HepG2 (cell line): Measurements from ENCODE around the gene ZFYVE28. TPM values are rescaled to one million over a fixed set of nuclear protein-coding genes. Genes with fewer than 3 reads are reported as not detected.

ENCODE experiments used
- ATAC-seq: fragments of 200-7000 bp; cut with Tn5 transposase; 3 replicates; pipeline ENCODE4 v1.9.1; 2020; ENCODE audit warnings: mild to moderate bottlenecking, moderate library complexity
- BruUV-seq: library from RNA; stranded (reverse); fragments of 400-500 nt; replicated peaks from 2 replicates; lab custom pipeline; 2021; lab: Mats Ljungman, UMichigan
- CTCF ChIA-PET: fragments of 300-600 bp; formaldehyde crosslinking; extraction: SDS; loops from one replicate; lab custom pipeline; 2021; ENCODE audit warnings: low total read pairs, inconsistent platforms, low intra/inter-chr PET ratio; lab: Yijun Ruan, JAX
- POLR2A ChIA-PET: fragments of 350-600 bp; sonication (Branson Sonifier 250); formaldehyde crosslinking; loops from one replicate; lab custom pipeline; 2020; ENCODE audit warnings: antibody characterized with exemption, inconsistent platforms; lab: Yijun Ruan, JAX
- DNase-seq: peaks from one replicate; pipeline ENCODE4 v3.0.0-alpha.2; 2015; ENCODE audit warnings: low spot score
- FAIRE-seq: peaks from 3 replicates; lab custom pipeline; 2011; peaks lifted over from hg19 to GRCh38; lab: Jason Lieb, UNC
- H2AFZ ChIP-seq: one replicate; pipeline ENCODE4 v1.6.1; 2011; ENCODE audit warnings: low read length, inconsistent platforms
- H3K27ac ChIP-seq: fragments of 300-600 bp; 3 replicates; pipeline ENCODE4 v1.8.0; 2011; ENCODE audit warnings: mixed run types, mild to moderate bottlenecking, mixed read lengths, low read length, inconsistent platforms; ENCODE audit not compliant: insufficient read depth; ENCODE audit errors: extremely low read length
- H3K27me3 ChIP-seq, 2 experiments: fragments of 200-600 bp in 1 of 2; 2 replicates in 1 of 2; 3 replicates in 1 of 2; pipeline versions ENCODE4 v1.6.0 to v1.8.0; 2011; ENCODE audit warnings: low read length in 2 of 2, mild to moderate bottlenecking in 2 of 2, moderate library complexity in 2 of 2, inconsistent platforms in 1 of 2; ENCODE audit not compliant: insufficient read depth in 2 of 2, control insufficient read depth in 1 of 2
- H3K36me3 ChIP-seq, 2 experiments: fragments of 200-600 bp in 1 of 2; replicated peaks in 1 of 2; 2 replicates in 1 of 2; 3 replicates in 1 of 2; pipeline versions ENCODE4 v1.5.1 to v1.8.0; 2011; ENCODE audit warnings: low read length in 2 of 2, inconsistent platforms in 1 of 2; ENCODE audit not compliant: insufficient read depth in 2 of 2, control insufficient read depth in 1 of 2
- H3K4me1 ChIP-seq: 2 replicates; pipeline ENCODE4 v1.5.1; 2012; ENCODE audit warnings: low read length, inconsistent platforms; ENCODE audit not compliant: insufficient read depth
- H3K4me2 ChIP-seq: 2 replicates; pipeline ENCODE4 v1.6.0; 2011; ENCODE audit warnings: low read depth, low read length, inconsistent platforms
- H3K4me3 ChIP-seq, 3 experiments: fragments of 200-600 bp in 1 of 3; sonication (generic), shearing (Covaris generic) in 1 of 3; replicated peaks in 1 of 3; 2 replicates each; pipeline ENCODE4 v1.5.1; 2011 to 2016; ENCODE audit warnings: low read length in 3 of 3, inconsistent platforms in 2 of 3, low read depth in 2 of 3, mild to moderate bottlenecking in 2 of 3, control low read depth in 1 of 3, mixed read lengths in 1 of 3; ENCODE audit not compliant: insufficient read depth in 1 of 3
- H3K79me2 ChIP-seq: one replicate; pipeline ENCODE4 v1.6.1; 2011; ENCODE audit warnings: low read length, inconsistent platforms; ENCODE audit not compliant: insufficient read depth
- H3K9ac ChIP-seq: 2 replicates; pipeline ENCODE4 v1.6.0; 2011; ENCODE audit warnings: mild to moderate bottlenecking, low read depth, low read length, inconsistent platforms; ENCODE audit not compliant: insufficient read depth
- H3K9me3 ChIP-seq: 2 replicates; pipeline ENCODE4 v1.5.1; 2012; ENCODE audit warnings: mild to moderate bottlenecking, low read length
- H4K20me1 ChIP-seq: 2 replicates; pipeline ENCODE4 v1.6.0; 2011; ENCODE audit warnings: inconsistent platforms, mild to moderate bottlenecking, low read length, moderate library complexity; ENCODE audit not compliant: insufficient read depth
- FOXP4 ChIP-seq: sonication (generic); formaldehyde crosslinking; IDR thresholded peaks from 2 replicates; pipeline ENCODE4 v1.4.0; 2020; ENCODE audit warnings: missing genetic modification reagents
- IRX3 ChIP-seq: sonication (generic); formaldehyde crosslinking; IDR thresholded peaks from 2 replicates; pipeline ENCODE4 v1.8.1; 2023; ENCODE audit warnings: mild to moderate bottlenecking, low read depth, missing genetic modification reagents, borderline replicate concordance
- MXD3 ChIP-seq: IDR thresholded peaks from 2 replicates; pipeline ENCODE4 v1.6.1; 2016; ENCODE audit warnings: mild to moderate bottlenecking, missing biosample characterization, missing genetic modification reagents
- NFE2L1 ChIP-seq: sonication (generic); formaldehyde crosslinking; IDR thresholded peaks from 2 replicates; pipeline ENCODE4 v1.4.0; 2020; ENCODE audit warnings: missing genetic modification reagents, mild to moderate bottlenecking, borderline replicate concordance
- PPARG ChIP-seq: conservative IDR thresholded peaks from 2 replicates; pipeline ENCODE4 v1.6.1; 2016; ENCODE audit warnings: missing biosample characterization, missing genetic modification reagents
- REXO4 ChIP-seq: sonication (generic); formaldehyde crosslinking; IDR thresholded peaks from 2 replicates; pipeline ENCODE4 v1.8.0; 2022; ENCODE audit warnings: missing genetic modification reagents, mild to moderate bottlenecking, borderline replicate concordance
- SALL2 ChIP-seq: sonication (generic); formaldehyde crosslinking; IDR thresholded peaks from 2 replicates; pipeline ENCODE4 v1.8.1; 2023; ENCODE audit warnings: mild to moderate bottlenecking, missing genetic modification reagents, inconsistent platforms
- ZBTB39 ChIP-seq: sonication (generic); formaldehyde crosslinking; IDR thresholded peaks from 2 replicates; pipeline ENCODE4 v1.5.0; 2020; ENCODE audit warnings: missing genetic modification reagents
- ZNF441 ChIP-seq: sonication (generic); formaldehyde crosslinking; IDR thresholded peaks from 2 replicates; pipeline ENCODE4 v1.7.0; 2021; ENCODE audit warnings: missing genetic modification reagents, borderline replicate concordance
- ZNF646 ChIP-seq: sonication (generic); formaldehyde crosslinking; IDR thresholded peaks from 2 replicates; pipeline ENCODE4 v1.9.0; 2021; ENCODE audit warnings: mild to moderate bottlenecking, missing genetic modification reagents
- ZSCAN21 ChIP-seq: sonication (generic); formaldehyde crosslinking; IDR thresholded peaks from 2 replicates; pipeline ENCODE4 v1.8.0; 2022; ENCODE audit warnings: mild to moderate bottlenecking, missing genetic modification reagents, moderate library complexity, borderline replicate concordance
- WGBS: methylation state at CpG from one replicate; pipeline ENCODE4 v1.1.6; 2017; ENCODE audit warnings: low lambda C conversion rate; 5-methylcytosine and 5-hydroxymethylcytosine counted together
- in situ Hi-C: cut with HindIII; loops from 2 replicates; pipeline ENCODE4 v1.10.0; 2017; ENCODE audit warnings: low pct_unique_long_range_greater_than_20kb; ENCODE audit not compliant: extremely low pct_ligation_motif_present
- intact Hi-C: fragments of 100-400 bp; cut with micrococcal nuclease; formaldehyde crosslinking; loops from one replicate; pipeline ENCODE4 v1.10.0; 2022; ENCODE audit not compliant: unreplicated experiment
- polyA plus RNA-seq, 8 experiments: library from polyadenylated mRNA; depleted of rRNA in 3 of 8; stranded (reverse) in 7 of 8; unstranded in 1 of 8; fragments of >200 nt; fragmentation: Illumina TruSeq in 4 of 8; extraction: Trizol in 4 of 8; gene quantifications; 2 replicates each; pipeline versions ENCODE4 v1.2.1 to v1.2.3, GENCODE V29; 2011 to 2016; ENCODE audit warnings: low read depth in 4 of 8, missing spikeins in 1 of 8, mixed read lengths in 1 of 8; ENCODE audit not compliant: insufficient read depth in 1 of 8
- total RNA-seq, 5 experiments: library from RNA; depleted of rRNA; stranded (reverse); fragments of >200 nt; fragmentation: Illumina TruSeq; extraction: Trizol; gene quantifications; 2 replicates each; pipeline ENCODE4 v1.2.3, GENCODE V29; 2016; ENCODE audit warnings: low read depth in 1 of 5

ZFYVE28 gene
- total and polyA plus RNA-seq, 2 of the 13 experiments (the other 11 are each of a cell fraction or from before 2014, with no cell fraction given): 0.12 to 0.22 TPM

- POLR2A ChIA-PET: no interaction called here
- intact Hi-C loops (no loop called here), in situ Hi-C loops (no loop called here)
- ATAC-seq (no peak), DNase-seq (no peak), FAIRE-seq (no peak)
- no peak overlapping the region for H2AFZ ChIP-seq
- CTCF ChIA-PET: no interaction called here
- no peaks in the 10 kb centered on the region for H3K79me2 ChIP-seq
- no peak overlapping the region for H3K4me2 ChIP-seq
- H3K36me3 ChIP-seq: no peaks in the 10 kb centered on the region
- no peaks in the 10 kb centered on the region for H4K20me1 ChIP-seq
- H3K9ac ChIP-seq: no peak overlapping the region
- H3K4me1 ChIP-seq: peaks cover 11% of the 10 kb centered on the region
- no peak overlapping the region for H3K27ac ChIP-seq
- H3K27me3 ChIP-seq: peaks cover 8 to 76% of the 10 kb centered on the region in 2 experiments; a peak in 4 of 5 replicates
- H3K9me3 ChIP-seq: no peaks in the 10 kb centered on the region
- H3K4me3 ChIP-seq: no peak overlapping the region
- no TSS peak for BruUV-seq
- WGBS: 0% methylated on average over 1 of the region's 13 CpGs
- TF ChIP-seq ZBTB39 (CRISPR knock-in tag): no peak
- TF ChIP-seq SALL2 (CRISPR knock-in tag): no peak
- no peak for TF ChIP-seq ZNF441 (CRISPR knock-in tag)
- TF ChIP-seq NFE2L1 (CRISPR knock-in tag): no peak
- TF ChIP-seq MXD3 (CRISPR knock-in tag): no peak
- no peak for TF ChIP-seq PPARG
- no peak for TF ChIP-seq FOXP4
- no peak for TF ChIP-seq ZSCAN21 (CRISPR knock-in tag)
- no peak for TF ChIP-seq ZNF646
- TF ChIP-seq IRX3: no peak
- TF ChIP-seq REXO4 (CRISPR knock-in tag): no peak
Observed at GRCh38 chr4:2425386-2426068, 7.1 kb upstream of the ZFYVE28 start.
